ENCODE results near the gene GLRX5.
"Not testable (repeated sequence)": the region's sequence is repeated elsewhere in the genome, so short reads cannot be mapped to it uniquely, and the experiment has no call there.

GRCh38 chr14:95583836-95584617 is 49.2 kb downstream of the GLRX5 start:
- TF ChIP-seq SP1 (IDR thresholded peaks at IDR 0.05); FOXM1 (IDR thresholded peaks at IDR 0.05; ENCODE audit: borderline replicate concordance); FOXK2 (IDR thresholded peaks at IDR 0.05); TARDBP (IDR thresholded peaks at IDR 0.05); ELF4 (IDR thresholded peaks at IDR 0.05); CTBP1 (IDR thresholded peaks at IDR 0.05; ENCODE audit: borderline replicate concordance); SUZ12 (IDR thresholded peaks at IDR 0.05): not testable (repeated sequence)
